HepG2 (cell line): Measurements from ENCODE around the gene UGT1A7. TPM values are rescaled to one million over a fixed set of nuclear protein-coding genes. Genes with fewer than 3 reads are reported as not detected.
A peak's percentile ranks its signal among the peaks of the same experiment; 100 is the strongest.

ENCODE experiments used
- ATF6 ChIP-seq: sonication (generic); formaldehyde crosslinking; conservative IDR thresholded peaks from 2 replicates; pipeline ENCODE4 v1.4.0; 2020; ENCODE audit warnings: missing genetic modification reagents
- BRCA1 ChIP-seq: sonication (generic); formaldehyde crosslinking; IDR thresholded peaks from 2 replicates; pipeline ENCODE4 v1.4.0; 2020; ENCODE audit warnings: missing genetic modification reagents
- BRF2 ChIP-seq: sonication (generic); formaldehyde crosslinking; IDR thresholded peaks from 2 replicates; pipeline ENCODE4 v1.8.1; 2022; ENCODE audit warnings: mild to moderate bottlenecking, missing genetic modification reagents
- CREB1 ChIP-seq, 2 experiments: fragments of 450-650 bp in 1 of 2; IDR thresholded peaks; 2 replicates each; pipeline ENCODE4 v1.6.1; 2016 to 2017; ENCODE audit warnings: control low read depth in 1 of 2, mild to moderate bottlenecking in 1 of 2, missing compliant biosample characterization in 1 of 2, missing genetic modification characterization in 1 of 2
- DRAP1 ChIP-seq: IDR thresholded peaks from 2 replicates; pipeline ENCODE4 v1.6.1; 2016; ENCODE audit warnings: missing genetic modification reagents, missing compliant biosample characterization
- GATA4 ChIP-seq: sonication (generic); IDR thresholded peaks from 2 replicates; pipeline ENCODE4 v1.6.1; 2016; ENCODE audit warnings: antibody characterized with exemption, low read depth, borderline replicate concordance
- GPN1 ChIP-seq: sonication (generic); formaldehyde crosslinking; IDR thresholded peaks from 2 replicates; pipeline ENCODE4 v1.5.1; 2020; ENCODE audit warnings: missing genetic modification reagents, borderline replicate concordance
- HDAC6 ChIP-seq: fragments of 200-600 bp; sonication (generic); IDR thresholded peaks from 2 replicates; pipeline ENCODE4 v1.7.0; 2017; ENCODE audit warnings: mild to moderate bottlenecking, antibody characterized with exemption, low read length, low read depth
- IRF2 ChIP-seq: IDR thresholded peaks from 2 replicates; pipeline ENCODE4 v1.6.1; 2018; ENCODE audit warnings: missing genetic modification reagents, missing compliant biosample characterization
- MAFF ChIP-seq: IDR thresholded peaks from 2 replicates; pipeline ENCODE4 v1.6.1; 2011; ENCODE audit warnings: low read depth, low read length, improper control_type of control experiment
- MAFK ChIP-seq, 2 experiments: IDR thresholded peaks in 1 of 2; conservative IDR thresholded peaks in 1 of 2; 2 replicates each; pipeline ENCODE4 v1.6.1; 2011; ENCODE audit warnings: improper control_type of control experiment in 2 of 2, low read length in 2 of 2
- NCOR1 ChIP-seq: fragments of 200-600 bp; sonication (generic); IDR thresholded peaks from 2 replicates; pipeline ENCODE4 v1.7.0; 2017; ENCODE audit warnings: antibody characterized with exemption, low read length, borderline replicate concordance
- PRDM10 ChIP-seq: sonication (generic); formaldehyde crosslinking; IDR thresholded peaks from 2 replicates; pipeline ENCODE4 v1.4.0; 2020; ENCODE audit warnings: low read depth, missing genetic modification reagents
- TEF ChIP-seq: sonication (generic); formaldehyde crosslinking; IDR thresholded peaks from 2 replicates; pipeline ENCODE4 v1.5.0; 2020; ENCODE audit warnings: missing genetic modification reagents
- THAP11 ChIP-seq: IDR thresholded peaks from 2 replicates; pipeline ENCODE4 v1.6.1; 2016; ENCODE audit warnings: missing biosample characterization, missing genetic modification reagents
- WIZ ChIP-seq: sonication (generic); formaldehyde crosslinking; IDR thresholded peaks from 2 replicates; pipeline ENCODE4 v1.5.1; 2020; ENCODE audit warnings: mild to moderate bottlenecking, missing genetic modification reagents
- ZNF24 ChIP-seq: fragments of 450-650 bp; IDR thresholded peaks from 2 replicates; pipeline ENCODE4 v1.6.1; 2017; ENCODE audit warnings: antibody characterized with exemption, mild to moderate bottlenecking
- ZNF329 ChIP-seq: sonication (generic); formaldehyde crosslinking; IDR thresholded peaks from 2 replicates; pipeline ENCODE4 v1.9.0; 2021; ENCODE audit warnings: low read depth, mild to moderate bottlenecking, missing genetic modification reagents
- ZNF567 ChIP-seq: sonication (generic); formaldehyde crosslinking; IDR thresholded peaks from 2 replicates; pipeline ENCODE4 v1.8.1; 2023; ENCODE audit warnings: mild to moderate bottlenecking, missing genetic modification reagents, borderline replicate concordance
- polyA plus RNA-seq, 8 experiments: library from polyadenylated mRNA; depleted of rRNA in 3 of 8; stranded (reverse) in 7 of 8; unstranded in 1 of 8; fragments of >200 nt; fragmentation: Illumina TruSeq in 4 of 8; extraction: Trizol in 4 of 8; gene quantifications; 2 replicates each; pipeline versions ENCODE4 v1.2.1 to v1.2.3, GENCODE V29; 2011 to 2016; ENCODE audit warnings: low read depth in 4 of 8, missing spikeins in 1 of 8, mixed read lengths in 1 of 8; ENCODE audit not compliant: insufficient read depth in 1 of 8
- total RNA-seq, 5 experiments: library from RNA; depleted of rRNA; stranded (reverse); fragments of >200 nt; fragmentation: Illumina TruSeq; extraction: Trizol; gene quantifications; 2 replicates each; pipeline ENCODE4 v1.2.3, GENCODE V29; 2016; ENCODE audit warnings: low read depth in 1 of 5

Gene UGT1A7
- total and polyA plus RNA-seq, 2 of the 13 experiments (the other 11 are each of a cell fraction or from before 2014, with no cell fraction given), result not detected

GRCh38 chr2:233745073-233745755 is 63.5 kb downstream of the UGT1A7 start (continued):
- TF ChIP-seq THAP11 (CRISPR knock-in tag) (peak; percentile 75), WIZ (CRISPR knock-in tag) (peak; percentile 68; the same call in 1 of the 2 replicates), ZNF567 (CRISPR knock-in tag) (no peak), DRAP1 (CRISPR knock-in tag) (peak; percentile 55; the same call in 1 of the 2 replicates), BRF2 (CRISPR knock-in tag) (peak; percentile 82), HDAC6 (no peak), GPN1 (CRISPR knock-in tag) (no peak), IRF2 (CRISPR knock-in tag) (peak; percentile 73; the same call in 1 of the 2 replicates), MAFF (0 out of 2 replicates have a peak, but pooled peaks have one; percentile 10), MAFK (conservative IDR thresholded peaks at IDR 0.05 in 1 of 2, IDR thresholded peaks at IDR 0.05 in 1 of 2; ENCODE audit: low read length in 2 of 2) (no peak), ZNF24 (peak; percentile 51; the same call in 1 of the 2 replicates), ZNF329 (CRISPR knock-in tag) (0 out of 2 replicates have a peak, but pooled peaks have one; percentile 37), ATF6 (CRISPR knock-in tag) (peak; percentile 87; the same call in 1 of the 2 replicates), PRDM10 (CRISPR knock-in tag) (0 out of 2 replicates have a peak, but pooled peaks have one; percentile 42), CREB1 (IDR thresholded peaks at IDR 0.05) (peak; percentile 84), CREB1 (CRISPR knock-in tag; IDR thresholded peaks at IDR 0.05) (peak; percentile 93), BRCA1 (peak; percentile 70; the same call in 1 of the 2 replicates), GATA4 (peak; percentile 95), NCOR1 (peak; percentile 99), TEF (CRISPR knock-in tag) (peak; percentile 94)
